MM.1S (cell line): Measurements from ENCODE around the gene OLFML2A.
"Not testable (repeated sequence)": the region's sequence is repeated elsewhere in the genome, so short reads cannot be mapped to it uniquely, and the experiment has no call there.

Experiments
- DNase-seq: peaks from one replicate; pipeline ENCODE4 v3.0.0-alpha.2; 2015
- H2AFZ ChIP-seq: fragments of 300-600 bp; sonication (generic); 2 replicates; pipeline ENCODE4 v1.6.0; 2016; ENCODE audit warnings: antibody characterized with exemption, low read length
- H3F3A ChIP-seq: fragments of 300-600 bp; sonication (generic); 2 replicates; pipeline ENCODE4 v1.6.1; 2016; ENCODE audit warnings: mild to moderate bottlenecking, antibody characterized with exemption, low read length, moderate library complexity, mixed read lengths; ENCODE audit not compliant: insufficient read depth
- H3K27ac ChIP-seq: fragments of 300-600 bp; sonication (generic); 2 replicates; pipeline ENCODE4 v1.5.1; 2016; ENCODE audit warnings: mild to moderate bottlenecking, low read length
- H3K27me3 ChIP-seq: fragments of 300-600 bp; sonication (generic); replicated peaks from 2 replicates; pipeline ENCODE4 v1.6.0; 2016; ENCODE audit warnings: low read length; ENCODE audit not compliant: insufficient read depth
- H3K36me3 ChIP-seq: fragments of 300-600 bp; sonication (generic); replicated peaks from 2 replicates; pipeline ENCODE4 v1.6.1; 2016; ENCODE audit warnings: mild to moderate bottlenecking, low read length, mixed read lengths; ENCODE audit not compliant: insufficient read depth
- H3K4me1 ChIP-seq: fragments of 300-600 bp; sonication (generic); 2 replicates; pipeline ENCODE4 v1.6.1; 2016; ENCODE audit warnings: low read length, mixed read lengths
- H3K4me2 ChIP-seq: fragments of 300-600 bp; sonication (generic); 2 replicates; pipeline ENCODE4 v1.6.0; 2016; ENCODE audit warnings: low read depth, low read length
- H3K4me3 ChIP-seq: fragments of 300-600 bp; sonication (generic); 2 replicates; pipeline ENCODE4 v1.5.1; 2016; ENCODE audit warnings: low read length, mixed read lengths
- H3K79me2 ChIP-seq: fragments of 300-600 bp; sonication (generic); 2 replicates; pipeline ENCODE4 v1.6.1; 2016; ENCODE audit warnings: mixed run types, low read length, mixed read lengths
- H3K9ac ChIP-seq: fragments of 300-600 bp; sonication (generic); 2 replicates; pipeline ENCODE4 v1.6.1; 2016; ENCODE audit warnings: low read length, mixed read lengths
- H3K9me2 ChIP-seq: fragments of 300-600 bp; sonication (generic); replicated peaks from 2 replicates; pipeline ENCODE4 v1.6.1; 2016; ENCODE audit warnings: mild to moderate bottlenecking, low read length, mixed read lengths; ENCODE audit not compliant: insufficient read depth
- H3K9me3 ChIP-seq: fragments of 300-600 bp; sonication (generic); replicated peaks from 2 replicates; pipeline ENCODE4 v1.6.1; 2016; ENCODE audit warnings: mild to moderate bottlenecking, low read length, mixed read lengths; ENCODE audit not compliant: insufficient read depth
- H4K20me1 ChIP-seq: fragments of 300-600 bp; sonication (generic); 2 replicates; pipeline ENCODE4 v1.6.1; 2016; ENCODE audit warnings: mild to moderate bottlenecking, low read length, moderate library complexity, mixed read lengths; ENCODE audit not compliant: insufficient read depth
- CTCF ChIP-seq: fragments of 300-600 bp; sonication (generic); IDR thresholded peaks from 2 replicates; pipeline ENCODE4 v1.5.1; 2016; ENCODE audit warnings: antibody characterized with exemption, low read length, mixed read lengths
- EZH2 ChIP-seq: fragments of 300-600 bp; sonication (generic); optimal IDR thresholded peaks from 2 replicates; pipeline ENCODE3; 2017; ENCODE audit warnings: low read depth, mild to moderate bottlenecking, antibody characterized with exemption, low read length, mixed read lengths
- EZH2phosphoT487 ChIP-seq: fragments of 300-600 bp; sonication (generic); IDR thresholded peaks from 2 replicates; pipeline ENCODE4 v1.6.1; 2018; ENCODE audit warnings: antibody characterized with exemption, low read length

The OLFML2A gene

GRCh38 chr9:124840300-124840833 is 63.4 kb downstream of the OLFML2A start:
- H3K27me3 ChIP-seq: no peaks in the 10 kb centered on the region
- H3K9ac ChIP-seq: no peak overlapping the region
- no peak overlapping the region for H3K4me2 ChIP-seq
- no peaks in the 10 kb centered on the region for H4K20me1 ChIP-seq
- no peaks in the 10 kb centered on the region for H3K36me3 ChIP-seq
- H3K4me1 ChIP-seq: no peaks in the 10 kb centered on the region
- H3K79me2 ChIP-seq: no peaks in the 10 kb centered on the region
- no peak overlapping the region for H2AFZ ChIP-seq
- H3K4me3 ChIP-seq: no peak overlapping the region
- H3K27ac ChIP-seq: no peak overlapping the region
- DNase-seq: no peak
- no peaks in the 10 kb centered on the region for H3K9me3 ChIP-seq
- TF ChIP-seq CTCF (peak; percentile 48), EZH2 (no peak)
- no peaks in the 10 kb centered on the region for H3F3A ChIP-seq
- H3K9me2 ChIP-seq: no peaks in the 10 kb centered on the region

- Histone ChIP-seq H3K27ac (no peak overlapping the region), H3K36me3 (no peaks in the 10 kb centered on the region), H3K4me2 (no peak overlapping the region), H2AFZ (no peak overlapping the region), H3K9ac (no peak overlapping the region), H3K9me3 (no peaks in the 10 kb centered on the region), H3K4me3 (no peak overlapping the region), H3K27me3 (no peaks in the 10 kb centered on the region), H3K9me2 (no peaks in the 10 kb centered on the region), H3K79me2 (no peaks in the 10 kb centered on the region), H3K4me1 (no peaks in the 10 kb centered on the region), H4K20me1 (no peaks in the 10 kb centered on the region), H3F3A (no peaks in the 10 kb centered on the region)
- DNase-seq: no peak
- no peak for TF ChIP-seq EZH2
Observed at GRCh38 chr9:124841075-124841821, 64.3 kb downstream of the OLFML2A start.

GRCh38 chr9:124843456-124844034 is 66.6 kb downstream of the OLFML2A start:
- Histone ChIP-seq H4K20me1 (no peaks in the 10 kb centered on the region), H3F3A (no peaks in the 10 kb centered on the region), H3K9me2 (no peaks in the 10 kb centered on the region), H3K9ac (no peak overlapping the region), H3K27me3 (no peaks in the 10 kb centered on the region), H3K4me1 (no peaks in the 10 kb centered on the region), H3K4me3 (no peak overlapping the region), H2AFZ (no peak overlapping the region), H3K27ac (no peak overlapping the region), H3K9me3 (no peaks in the 10 kb centered on the region), H3K4me2 (no peak overlapping the region), H3K36me3 (no peaks in the 10 kb centered on the region), H3K79me2 (no peaks in the 10 kb centered on the region)
- no peak for DNase-seq
- TF ChIP-seq CTCF (no peak), EZH2 (no peak), EZH2phosphoT487 (no peak)

- Histone ChIP-seq H3K9ac (no peak overlapping the region), H3K27me3 (no peaks in the 10 kb centered on the region), H3K4me1 (no peaks in the 10 kb centered on the region), H3K4me2 (no peak overlapping the region), H4K20me1 (no peaks in the 10 kb centered on the region), H3K4me3 (no peak overlapping the region), H3K36me3 (no peaks in the 10 kb centered on the region), H2AFZ (no peak overlapping the region), H3K9me2 (no peaks in the 10 kb centered on the region), H3K27ac (no peak overlapping the region), H3K9me3 (no peaks in the 10 kb centered on the region), H3K79me2 (no peaks in the 10 kb centered on the region), H3F3A (no peaks in the 10 kb centered on the region)
- DNase-seq: no peak
- TF ChIP-seq EZH2phosphoT487: no peak
Observed at GRCh38 chr9:124844291-124844690, 67.4 kb downstream of the OLFML2A start.

GRCh38 chr9:124846467-124846866 is 69.5 kb downstream of the OLFML2A start:
- not testable (repeated sequence) for H3K4me1 ChIP-seq, H3K9me2 ChIP-seq, H3K9me3 ChIP-seq, H3K9ac ChIP-seq, H3K79me2 ChIP-seq, H3K27me3 ChIP-seq, H3K4me2 ChIP-seq, H2AFZ ChIP-seq, DNase-seq, H3K4me3 ChIP-seq, H3K36me3 ChIP-seq, H3F3A ChIP-seq, H4K20me1 ChIP-seq, H3K27ac ChIP-seq
